ENCODE measurements around the gene COA1. TPM values are rescaled to one million over a fixed set of nuclear protein-coding genes. Genes with fewer than 3 reads are reported as not detected.

Gene COA1
- total RNA-seq, 1 experiment from 2014 or later = 109 TPM

DNA sequence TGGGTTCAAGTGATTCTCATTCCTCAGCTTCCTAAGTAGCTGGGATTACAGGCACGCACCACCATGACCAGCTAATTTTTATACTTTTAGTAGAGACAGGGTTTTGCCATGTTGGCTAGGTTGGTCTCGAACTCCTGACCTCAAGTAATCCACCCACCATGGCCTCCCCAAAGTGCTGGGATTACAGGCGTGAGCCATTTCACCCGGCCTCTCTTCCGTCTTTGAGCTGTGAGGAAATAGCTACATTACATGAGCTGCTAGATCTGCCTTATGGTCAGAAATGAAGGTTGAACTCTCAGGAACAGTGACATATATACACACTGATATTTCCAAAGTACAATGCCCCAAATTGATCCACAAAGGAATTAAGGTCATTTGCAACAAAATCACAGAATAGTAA, 31.5 kb upstream of the COA1 start:
- no peaks in the 10 kb centered on the region for H3K9me3 Mint-ChIP-seq (ENCODE audit: low read depth, unreplicated experiment)
- CTCF ChIA-PET = interaction anchor here (0.5 to 0.7 kb wide), 2 partner anchors 60 to 166 kb away, joined by 3 to 5 read pairs; no protein-coding TSS in a partner anchor
- DNase-seq = no peak
- TF ChIP-seq, protein P1, sequence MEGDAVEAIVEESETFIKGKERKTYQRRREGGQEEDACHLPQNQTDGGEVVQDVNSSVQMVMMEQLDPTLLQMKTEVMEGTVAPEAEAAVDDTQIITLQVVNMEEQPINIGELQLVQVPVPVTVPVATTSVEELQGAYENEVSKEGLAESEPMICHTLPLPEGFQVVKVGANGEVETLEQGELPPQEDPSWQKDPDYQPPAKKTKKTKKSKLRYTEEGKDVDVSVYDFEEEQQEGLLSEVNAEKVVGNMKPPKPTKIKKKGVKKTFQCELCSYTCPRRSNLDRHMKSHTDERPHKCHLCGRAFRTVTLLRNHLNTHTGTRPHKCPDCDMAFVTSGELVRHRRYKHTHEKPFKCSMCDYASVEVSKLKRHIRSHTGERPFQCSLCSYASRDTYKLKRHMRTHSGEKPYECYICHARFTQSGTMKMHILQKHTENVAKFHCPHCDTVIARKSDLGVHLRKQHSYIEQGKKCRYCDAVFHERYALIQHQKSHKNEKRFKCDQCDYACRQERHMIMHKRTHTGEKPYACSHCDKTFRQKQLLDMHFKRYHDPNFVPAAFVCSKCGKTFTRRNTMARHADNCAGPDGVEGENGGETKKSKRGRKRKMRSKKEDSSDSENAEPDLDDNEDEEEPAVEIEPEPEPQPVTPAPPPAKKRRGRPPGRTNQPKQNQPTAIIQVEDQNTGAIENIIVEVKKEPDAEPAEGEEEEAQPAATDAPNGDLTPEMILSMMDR (IDR thresholded peaks at IDR 0.05; ENCODE audit: unreplicated experiment) = no peak
- peaks cover 63% of the 10 kb centered on the region for H3K4me1 Mint-ChIP-seq (ENCODE audit: low read depth, unreplicated experiment)
- peaks cover 41% of the 10 kb centered on the region for H3K36me3 Mint-ChIP-seq (ENCODE audit: insufficient read depth, unreplicated experiment)
- intact Hi-C loops (cut with micrococcal nuclease; ENCODE audit: unreplicated experiment) = loop anchor here (5.0 kb wide), 1 partner anchor 34 kb away; the partner anchor contains the start of gene COA1
- no peak overlapping the region for H3K27ac Mint-ChIP-seq (ENCODE audit: unreplicated experiment)
- peaks cover 19% of the 10 kb centered on the region for H3K27me3 Mint-ChIP-seq (ENCODE audit: unreplicated experiment)
- no TSS peak for BruUV-seq (replicated peaks)
- no peak overlapping the region for H3K4me3 Mint-ChIP-seq (ENCODE audit: low read depth, unreplicated experiment)

DNA sequence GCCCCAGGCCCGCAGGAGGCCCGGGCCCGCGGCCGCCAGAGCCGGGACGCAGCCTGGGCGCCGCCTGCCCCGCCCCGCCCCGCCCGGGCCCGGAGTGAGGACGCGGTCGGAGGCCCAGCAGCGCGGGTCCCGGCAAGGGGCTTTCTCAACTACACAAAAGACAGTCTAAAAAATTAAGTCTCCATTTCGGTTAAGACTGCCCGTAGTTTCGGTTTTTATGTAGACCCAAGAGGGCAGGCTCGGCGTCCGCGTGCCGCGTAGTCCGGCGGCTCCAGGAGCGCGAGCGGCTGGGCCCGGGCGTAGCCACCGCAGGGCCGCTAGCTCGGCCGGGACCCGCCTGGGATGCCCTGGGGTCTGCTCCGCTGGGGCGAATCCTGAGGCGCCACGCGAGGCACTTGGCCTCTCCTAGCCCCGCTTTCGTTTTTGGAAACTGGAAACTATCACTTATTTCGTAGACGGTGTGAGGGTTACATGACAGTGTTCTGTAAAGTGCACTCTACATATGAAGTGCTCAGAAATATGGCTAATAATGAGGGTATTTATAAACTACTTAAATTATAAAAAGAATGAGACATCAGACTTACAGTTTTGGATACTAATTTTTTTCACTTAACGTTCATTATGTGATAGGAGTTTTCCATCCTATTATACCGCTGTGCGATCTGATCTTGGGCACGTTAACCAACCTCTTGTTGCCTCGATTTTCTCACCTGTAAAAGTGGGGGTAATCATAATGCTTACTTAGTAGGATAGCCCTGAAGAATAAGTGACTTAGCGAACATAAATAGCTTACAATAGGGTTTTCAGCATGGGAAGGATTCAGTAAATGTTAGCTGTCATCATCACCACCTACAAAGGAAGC, 29.7 kb upstream of the COA1 start:
- peaks cover 19% of the 10 kb centered on the region for H3K27me3 Mint-ChIP-seq (ENCODE audit: unreplicated experiment)
- CTCF ChIA-PET = interaction anchor here (0.6 to 1.1 kb wide), 4 partner anchors 9 to 80 kb away, joined by 3 to 5 read pairs (median 4); partner anchors contain the start of gene COA1
- no TSS peak for BruUV-seq (replicated peaks)
- peak; percentile 53 for DNase-seq
- peaks cover 48% of the 10 kb centered on the region for H3K4me1 Mint-ChIP-seq (ENCODE audit: low read depth, unreplicated experiment)
- no peak overlapping the region for H3K27ac Mint-ChIP-seq (ENCODE audit: unreplicated experiment)
- TF ChIP-seq, protein P1 (IDR thresholded peaks at IDR 0.05; ENCODE audit: unreplicated experiment) = no peak
- no peaks in the 10 kb centered on the region for H3K9me3 Mint-ChIP-seq (ENCODE audit: low read depth, unreplicated experiment)
- intact Hi-C loops (cut with micrococcal nuclease; ENCODE audit: unreplicated experiment) = no loop called here
- peak overlapping the region; percentile 63 for H3K4me3 Mint-ChIP-seq (ENCODE audit: low read depth, unreplicated experiment)
- peaks cover 27% of the 10 kb centered on the region for H3K36me3 Mint-ChIP-seq (ENCODE audit: insufficient read depth, unreplicated experiment)

DNA sequence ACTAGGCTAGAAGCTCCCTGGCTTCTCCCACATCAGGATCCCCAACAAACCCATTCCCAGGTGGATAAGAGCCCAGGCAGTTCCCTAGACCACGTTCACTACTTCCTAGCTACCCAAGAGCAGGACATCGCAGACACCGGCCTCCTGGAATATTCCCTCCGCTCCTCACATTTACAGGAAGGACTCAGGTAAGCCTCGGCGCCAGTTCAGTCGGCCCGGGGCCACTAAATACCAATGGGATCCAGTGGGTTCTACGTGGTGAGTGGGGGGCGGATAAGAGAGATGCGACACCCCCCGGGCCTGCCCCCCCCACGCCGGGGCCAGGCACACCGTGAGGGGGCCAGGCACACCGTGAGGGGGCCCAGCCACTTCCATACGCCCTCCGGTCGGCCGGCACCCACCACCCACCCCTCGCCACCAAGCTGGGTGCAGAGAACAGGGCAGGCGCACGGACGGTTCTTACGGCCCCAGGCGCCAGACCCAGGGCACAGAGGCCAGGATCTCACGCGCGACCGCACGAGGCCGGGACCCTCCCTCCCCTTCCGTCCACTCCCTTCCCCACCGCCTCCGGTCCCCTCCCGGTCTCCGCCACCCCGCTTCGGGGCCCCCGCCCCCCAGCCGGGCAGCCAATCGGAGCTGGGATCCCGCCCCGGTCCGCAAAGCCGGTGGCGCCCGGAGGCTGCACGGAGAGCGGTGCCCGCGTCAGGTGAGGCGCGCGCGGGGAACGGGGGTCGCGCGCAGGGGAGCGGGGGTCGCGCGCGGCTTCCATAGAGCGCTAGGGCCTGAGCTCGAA, 28.9 kb upstream of the COA1 start, which contains the start of gene BLVRA:
TSS of gene BLVRA (plus strand) at position 652 of the 793 bp plus-strand sequence. CDS start 12,479 bp downstream, outside the sequence.
- H3K4me3 Mint-ChIP-seq (ENCODE audit: low read depth, unreplicated experiment) = peak within 1 kb of the TSS; percentile 63
- H3K36me3 Mint-ChIP-seq (ENCODE audit: insufficient read depth, unreplicated experiment) = peaks cover 26% of the 10 kb centered on the region
- H3K9me3 Mint-ChIP-seq (ENCODE audit: low read depth, unreplicated experiment) = no peaks in the 10 kb centered on the region
- peaks cover 19% of the 10 kb centered on the region for H3K27me3 Mint-ChIP-seq (ENCODE audit: unreplicated experiment)
- CTCF ChIA-PET = interaction anchor here (0.6 to 1.1 kb wide), 4 partner anchors 10 to 81 kb away, joined by 3 to 4 read pairs (median 3); no protein-coding TSS in a partner anchor
- no peak within 1 kb of the TSS for H3K27ac Mint-ChIP-seq (ENCODE audit: unreplicated experiment)
- peaks cover 41% of the 10 kb centered on the region for H3K4me1 Mint-ChIP-seq (ENCODE audit: low read depth, unreplicated experiment)
- peak; percentile 75 for DNase-seq
- intact Hi-C loops (cut with micrococcal nuclease; ENCODE audit: unreplicated experiment) = no loop called here
- no TSS peak for BruUV-seq (replicated peaks)
- TF ChIP-seq, protein P1 (IDR thresholded peaks at IDR 0.05; ENCODE audit: unreplicated experiment) = no peak

DNA sequence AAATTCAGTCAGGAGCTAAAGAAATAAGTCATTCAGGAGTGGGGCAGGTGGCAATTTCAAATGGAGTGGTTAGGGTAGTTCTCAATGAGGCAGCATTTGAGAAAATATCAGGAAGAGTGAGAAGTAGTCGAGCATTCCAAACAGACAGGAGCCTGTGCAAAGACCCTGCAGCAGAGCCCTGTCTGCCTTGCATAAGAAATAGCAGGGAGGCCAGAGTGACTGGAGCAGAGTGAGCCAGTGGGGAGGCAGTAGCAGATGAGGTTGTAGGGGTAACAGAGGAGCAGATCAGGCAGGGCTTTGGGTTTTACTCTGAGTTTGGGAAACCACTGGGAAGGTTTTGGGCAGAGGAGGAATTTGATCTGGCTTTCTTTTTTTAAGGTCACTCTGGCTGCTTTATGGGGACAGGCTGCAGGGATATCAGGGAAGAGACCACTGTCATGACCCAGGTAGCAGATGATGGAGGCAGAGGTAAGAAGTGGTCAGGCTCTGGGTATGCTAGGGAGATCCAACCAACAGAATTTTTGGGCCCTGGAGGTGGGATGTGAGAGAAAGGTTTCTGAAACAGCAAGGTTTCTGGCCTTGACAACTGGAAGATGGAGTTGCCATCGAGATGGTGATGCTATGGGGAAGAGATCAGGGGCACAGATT, 27.9 kb upstream of the COA1 start:
- TF ChIP-seq, protein P1 (IDR thresholded peaks at IDR 0.05; ENCODE audit: unreplicated experiment) = no peak
- intact Hi-C loops (cut with micrococcal nuclease; ENCODE audit: unreplicated experiment) = no loop called here
- CTCF ChIA-PET = interaction anchor here (1.0 kb wide), 1 partner anchor 27 kb away, joined by 3 read pairs; no protein-coding TSS in a partner anchor
- Mint-ChIP-seq H3K27ac (ENCODE audit: unreplicated experiment) (no peak overlapping the region), H3K4me3 (ENCODE audit: low read depth, unreplicated experiment) (peak overlapping the region; percentile 63), H3K27me3 (ENCODE audit: unreplicated experiment) (peaks cover 19% of the 10 kb centered on the region), H3K9me3 (ENCODE audit: low read depth, unreplicated experiment) (no peaks in the 10 kb centered on the region), H3K4me1 (ENCODE audit: low read depth, unreplicated experiment) (peaks cover 32% of the 10 kb centered on the region), H3K36me3 (ENCODE audit: insufficient read depth, unreplicated experiment) (peaks cover 20% of the 10 kb centered on the region)
- no TSS peak for BruUV-seq (replicated peaks)
- no peak for DNase-seq
